Activated naive CD4-positive, alpha-beta T cell treated with anti-CD3 and anti-CD28 coated beads for 36 hours (primary cell): ENCODE data around the gene CHIT1. TPM values are rescaled to one million over a fixed set of nuclear protein-coding genes. Genes with fewer than 3 reads are reported as not detected.

Experiments used
- CTCF ChIA-PET: fragments of 350-600 bp; sonication (Branson Sonifier 250); formaldehyde crosslinking; loops from one replicate; lab custom pipeline; 2021; ENCODE audit warnings: antibody characterized with exemption; lab: Charles Lee
- DNase-seq: peaks from one replicate; pipeline ENCODE4 v3.0.0-alpha.2; 2020
- H3K27ac Mint-ChIP-seq: one replicate; pipeline ENCODE4 v1.8.0; 2021; ENCODE audit warnings: mild to moderate bottlenecking, mixed read lengths
- H3K27me3 Mint-ChIP-seq: one replicate; pipeline ENCODE4 v1.8.0; 2021; ENCODE audit warnings: low read depth, mixed read lengths
- H3K36me3 Mint-ChIP-seq: one replicate; pipeline ENCODE4 v1.8.0; 2021; ENCODE audit warnings: low read depth, mixed read lengths
- H3K4me1 Mint-ChIP-seq: one replicate; pipeline ENCODE4 v1.8.0; 2021; ENCODE audit warnings: low read depth, mixed read lengths
- H3K4me3 Mint-ChIP-seq: one replicate; pipeline ENCODE4 v1.8.0; 2021; ENCODE audit warnings: mild to moderate bottlenecking, moderate library complexity, mixed read lengths
- H3K9me3 Mint-ChIP-seq: one replicate; pipeline ENCODE4 v1.8.0; 2021; ENCODE audit warnings: mixed read lengths
- intact Hi-C: fragments of 100-400 bp; cut with micrococcal nuclease; formaldehyde crosslinking; loops from one replicate; pipeline ENCODE4 v1.15.1; 2023
- total RNA-seq, 2 experiments: library from RNA; stranded (reverse); gene quantifications; one replicate each; pipeline ENCODE4 v1.2.3, GENCODE V29; 2021

CHIT1 gene
- total RNA-seq, 2 experiments from 2014 or later = 1.1 to 1.3 TPM

DNA sequence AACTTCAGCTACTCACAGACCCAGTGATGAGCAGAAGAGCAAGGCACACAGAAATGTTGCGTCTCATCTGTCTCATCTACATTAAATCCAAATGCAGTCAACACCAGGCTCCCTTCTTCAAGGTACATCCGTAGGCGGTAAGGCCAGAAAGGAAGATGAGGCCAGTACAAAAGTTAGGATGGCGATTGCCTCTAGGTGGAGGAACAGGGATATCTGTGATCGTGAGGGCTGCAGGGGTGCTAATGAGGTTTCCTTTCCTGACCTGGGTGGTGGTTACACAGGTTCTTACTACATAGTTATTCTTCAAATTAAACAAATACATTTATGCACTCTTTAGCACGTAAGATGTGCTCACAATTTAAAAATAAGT, 52.5 kb downstream of the CHIT1 start:
- Mint-ChIP-seq H3K27ac (no peak overlapping the region), H3K4me3 (no peak overlapping the region), H3K4me1 (no peaks in the 10 kb centered on the region), H3K36me3 (no peaks in the 10 kb centered on the region), H3K9me3 (no peaks in the 10 kb centered on the region), H3K27me3 (no peaks in the 10 kb centered on the region)
- intact Hi-C loops = no loop called here
- CTCF ChIA-PET = interaction anchor here (1.5 kb wide), 1 partner anchor 40 kb away, joined by 4 read pairs; no protein-coding TSS in a partner anchor
- no peak for DNase-seq

DNA sequence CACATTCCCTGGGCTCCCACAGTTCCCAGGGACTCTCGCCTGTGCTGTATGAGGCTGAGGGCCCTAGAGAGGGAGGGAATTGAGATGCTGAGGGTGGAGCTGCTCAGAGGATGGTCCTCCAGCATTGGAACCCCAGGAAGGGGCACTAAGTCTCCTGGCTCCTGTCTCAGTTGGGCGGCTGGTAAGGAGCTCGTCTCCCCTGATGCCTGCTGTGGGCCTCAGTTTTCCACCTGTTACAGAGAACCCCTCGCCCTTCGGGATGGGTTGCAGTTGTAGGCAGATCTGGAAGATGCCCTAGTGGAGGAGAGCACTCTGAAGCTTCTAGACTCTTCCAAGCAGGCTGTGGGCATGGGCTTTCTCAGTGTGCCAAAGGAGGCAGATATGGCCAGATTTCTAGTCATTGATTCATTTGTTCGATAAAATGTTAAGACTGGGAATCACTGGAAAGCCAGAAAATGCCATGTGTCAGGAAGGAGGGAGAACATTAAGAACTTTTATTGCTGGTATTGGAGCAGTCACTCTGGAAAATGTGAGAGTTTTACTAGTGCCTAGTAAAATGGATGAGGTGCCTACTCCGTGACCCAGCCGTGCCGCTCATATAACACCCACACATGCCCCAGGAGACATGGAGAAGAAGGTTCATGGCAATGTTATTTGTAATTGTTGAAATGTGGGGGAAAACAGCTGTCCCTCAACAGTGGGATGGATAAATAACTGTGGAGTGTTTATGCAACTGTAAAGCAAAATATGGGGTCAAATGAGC, 53.0 kb downstream of the CHIT1 start:
- Mint-ChIP-seq H3K36me3 (no peaks in the 10 kb centered on the region), H3K27ac (no peak overlapping the region), H3K4me1 (no peaks in the 10 kb centered on the region), H3K27me3 (no peaks in the 10 kb centered on the region), H3K9me3 (no peaks in the 10 kb centered on the region), H3K4me3 (no peak overlapping the region)
- CTCF ChIA-PET = interaction anchor here (0.7 to 1.5 kb wide), 2 partner anchors 9 to 40 kb away, joined by 3 to 4 read pairs; no protein-coding TSS in a partner anchor
- intact Hi-C loops = no loop called here
- no peak for DNase-seq

- Mint-ChIP-seq H3K4me3 (no peak overlapping the region), H3K27ac (no peak overlapping the region), H3K4me1 (no peaks in the 10 kb centered on the region), H3K27me3 (no peaks in the 10 kb centered on the region), H3K9me3 (no peaks in the 10 kb centered on the region), H3K36me3 (no peaks in the 10 kb centered on the region)
- intact Hi-C loops = no loop called here
- CTCF ChIA-PET = interaction anchor here (0.7 to 1.5 kb wide), 3 partner anchors 9 to 137 kb away, joined by 3 to 4 read pairs (median 3); no protein-coding TSS in a partner anchor
- no peak for DNase-seq
These were observed 53.6 kb downstream of the CHIT1 start for GRCh38 chr1:203175827-203176241.

DNA sequence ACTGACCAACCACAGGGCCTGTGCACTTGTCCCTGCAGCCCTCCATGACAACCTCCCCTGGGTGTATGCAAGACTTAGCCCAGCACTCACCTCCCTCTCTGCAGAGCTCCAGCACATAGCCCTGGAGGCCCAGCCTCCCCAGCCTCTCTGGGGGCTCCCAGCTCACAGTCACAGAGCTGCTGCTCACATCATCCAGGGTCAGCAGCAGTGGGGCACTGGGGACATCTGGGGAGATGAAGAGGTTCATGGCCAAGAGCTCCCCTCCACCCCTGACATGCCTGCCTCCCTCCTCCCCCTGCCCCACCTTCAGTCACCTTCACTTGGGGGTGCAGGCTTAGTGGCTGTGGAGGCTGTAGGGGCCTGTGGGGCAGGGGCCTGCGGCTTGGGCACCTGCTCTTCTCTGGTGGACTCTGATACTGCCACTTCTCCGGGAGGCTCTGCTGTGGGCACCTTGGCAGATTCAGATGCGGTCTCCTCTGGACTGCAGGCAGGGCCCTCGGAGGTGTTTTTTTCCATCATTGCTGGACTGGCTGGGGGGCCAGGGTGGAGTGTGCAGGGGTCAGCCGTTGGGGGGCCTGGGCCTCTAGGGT, 54.1 kb downstream of the CHIT1 start, which contains the start of gene MYBPH:
TSS of gene MYBPH (minus strand) at position 590 of the 590 bp plus-strand sequence. CDS start at position 519, 71 bp downstream.
- Mint-ChIP-seq H3K9me3 (no peaks in the 10 kb centered on the region), H3K36me3 (no peaks in the 10 kb centered on the region), H3K4me3 (no peak within 1 kb of the TSS), H3K4me1 (no peaks in the 10 kb centered on the region), H3K27ac (no peak within 1 kb of the TSS), H3K27me3 (no peaks in the 10 kb centered on the region)
- DNase-seq = no peak
- CTCF ChIA-PET = interaction anchor here (0.8 kb wide), 1 partner anchor 136 kb away, joined by 3 read pairs; no protein-coding TSS in a partner anchor
- intact Hi-C loops = no loop called here

DNA sequence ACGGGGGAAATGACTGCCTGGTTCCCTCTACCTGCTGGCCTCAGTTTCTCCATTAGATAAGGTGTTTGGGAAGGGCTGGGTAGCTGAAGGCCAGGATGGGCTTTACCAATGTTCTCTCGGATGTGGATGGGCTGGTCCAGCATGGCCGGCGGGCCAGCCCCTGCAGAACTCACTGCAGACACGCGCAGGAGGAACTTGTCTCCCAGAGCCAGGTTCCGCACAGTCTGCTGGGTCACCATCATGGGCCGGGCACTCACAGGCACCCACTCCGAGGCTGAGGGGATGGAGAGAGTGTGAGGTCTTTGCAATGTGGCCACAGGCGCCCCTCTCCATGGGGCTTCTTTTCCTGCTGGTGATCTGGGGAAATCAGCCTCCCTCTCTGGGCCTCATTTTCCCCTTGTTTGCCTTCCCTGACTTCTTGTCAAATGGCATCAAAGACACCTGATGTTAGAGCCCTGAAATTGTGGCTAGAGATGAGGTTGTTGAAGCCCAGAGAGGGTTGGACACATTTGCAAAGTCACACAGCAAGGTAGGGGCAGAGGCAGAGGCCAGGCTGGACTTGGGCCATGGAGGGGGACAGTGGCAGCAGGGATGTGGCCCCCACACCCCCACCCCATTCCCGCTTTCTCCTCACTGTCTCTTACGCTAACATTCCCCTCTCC, 55.0 kb downstream of the CHIT1 start:
- intact Hi-C loops = no loop called here

GRCh38 chr1:203173566-203173965, 55.9 kb downstream of the CHIT1 start:
- Mint-ChIP-seq H3K4me3 (no peak overlapping the region), H3K36me3 (no peaks in the 10 kb centered on the region), H3K4me1 (no peaks in the 10 kb centered on the region), H3K27ac (no peak overlapping the region), H3K9me3 (no peaks in the 10 kb centered on the region), H3K27me3 (no peaks in the 10 kb centered on the region)
- DNase-seq = no peak
- intact Hi-C loops = loop anchor here (2.0 kb wide), 1 partner anchor 55 kb away; no protein-coding TSS in a partner anchor
- CTCF ChIA-PET = interaction anchor here (0.8 to 3.3 kb wide), 12 partner anchors 12 to 166 kb away, joined by 3 to 37 read pairs (median 4); partner anchors contain the start of gene TMEM183A

More for the DNA sequence above, 55.0 kb downstream of the CHIT1 start:
- no peak for DNase-seq
- Mint-ChIP-seq H3K4me1 (no peaks in the 10 kb centered on the region), H3K27me3 (no peaks in the 10 kb centered on the region), H3K9me3 (no peaks in the 10 kb centered on the region), H3K27ac (no peak overlapping the region), H3K36me3 (no peaks in the 10 kb centered on the region), H3K4me3 (no peak overlapping the region)
- CTCF ChIA-PET = interaction anchor here (1.2 kb wide), 1 partner anchor 13 kb away, joined by 3 read pairs; no protein-coding TSS in a partner anchor

DNA sequence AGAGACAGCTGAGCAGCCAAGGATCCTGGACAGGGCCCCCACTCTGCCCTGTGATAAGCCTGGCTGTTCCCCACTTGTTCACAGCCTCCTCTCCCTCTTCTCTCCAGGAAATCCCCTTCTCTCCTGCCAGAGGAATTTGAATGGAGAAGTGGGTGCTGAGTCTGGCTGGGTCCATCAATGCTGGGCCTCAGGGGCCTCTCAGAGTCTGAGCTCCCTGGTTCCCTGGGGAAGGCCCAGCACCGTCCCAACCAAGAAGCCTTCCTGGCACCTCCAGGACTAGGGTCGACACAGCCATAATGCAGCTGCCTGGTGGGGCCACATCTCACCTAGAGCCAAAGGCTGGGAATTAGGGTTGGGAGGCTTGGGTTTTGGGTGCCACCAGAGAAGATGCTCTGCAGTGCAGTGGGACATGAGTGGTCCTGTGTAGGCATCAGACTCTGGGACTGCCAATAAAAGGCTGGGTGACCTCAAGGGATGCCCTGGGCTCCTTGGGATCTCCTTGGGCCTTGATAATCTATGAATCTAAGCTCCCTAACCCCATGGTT, 56.4 kb downstream of the CHIT1 start:
- Mint-ChIP-seq H3K36me3 (no peaks in the 10 kb centered on the region), H3K4me3 (no peak overlapping the region), H3K4me1 (no peaks in the 10 kb centered on the region), H3K9me3 (no peaks in the 10 kb centered on the region), H3K27me3 (no peaks in the 10 kb centered on the region), H3K27ac (no peak overlapping the region)
- CTCF ChIA-PET = interaction anchor here (0.7 to 3.3 kb wide), 18 partner anchors 11 to 374 kb away, joined by 3 to 37 read pairs (median 4); partner anchors contain the start of gene TMEM183A
- no peak for DNase-seq
- intact Hi-C loops = loop anchor here (2.0 kb wide), 1 partner anchor 54 kb away; no protein-coding TSS in a partner anchor

GRCh38 chr1:203172184-203173010, 57.1 kb downstream of the CHIT1 start:
- H3K9me3 Mint-ChIP-seq = no peaks in the 10 kb centered on the region
- H3K36me3 Mint-ChIP-seq = no peaks in the 10 kb centered on the region
- H3K4me3 Mint-ChIP-seq = no peak overlapping the region
- no peaks in the 10 kb centered on the region for H3K27me3 Mint-ChIP-seq
- peak; percentile 61 for DNase-seq
- intact Hi-C loops = loop anchor here (1.0 to 2.0 kb wide), 2 partner anchors 54 to 133 kb away; no protein-coding TSS in a partner anchor
- H3K27ac Mint-ChIP-seq = no peak overlapping the region
- CTCF ChIA-PET = interaction anchor here (0.6 to 3.3 kb wide), 25 partner anchors 9 to 375 kb away, joined by 3 to 37 read pairs (median 4); no protein-coding TSS in a partner anchor
- H3K4me1 Mint-ChIP-seq = no peaks in the 10 kb centered on the region

DNA sequence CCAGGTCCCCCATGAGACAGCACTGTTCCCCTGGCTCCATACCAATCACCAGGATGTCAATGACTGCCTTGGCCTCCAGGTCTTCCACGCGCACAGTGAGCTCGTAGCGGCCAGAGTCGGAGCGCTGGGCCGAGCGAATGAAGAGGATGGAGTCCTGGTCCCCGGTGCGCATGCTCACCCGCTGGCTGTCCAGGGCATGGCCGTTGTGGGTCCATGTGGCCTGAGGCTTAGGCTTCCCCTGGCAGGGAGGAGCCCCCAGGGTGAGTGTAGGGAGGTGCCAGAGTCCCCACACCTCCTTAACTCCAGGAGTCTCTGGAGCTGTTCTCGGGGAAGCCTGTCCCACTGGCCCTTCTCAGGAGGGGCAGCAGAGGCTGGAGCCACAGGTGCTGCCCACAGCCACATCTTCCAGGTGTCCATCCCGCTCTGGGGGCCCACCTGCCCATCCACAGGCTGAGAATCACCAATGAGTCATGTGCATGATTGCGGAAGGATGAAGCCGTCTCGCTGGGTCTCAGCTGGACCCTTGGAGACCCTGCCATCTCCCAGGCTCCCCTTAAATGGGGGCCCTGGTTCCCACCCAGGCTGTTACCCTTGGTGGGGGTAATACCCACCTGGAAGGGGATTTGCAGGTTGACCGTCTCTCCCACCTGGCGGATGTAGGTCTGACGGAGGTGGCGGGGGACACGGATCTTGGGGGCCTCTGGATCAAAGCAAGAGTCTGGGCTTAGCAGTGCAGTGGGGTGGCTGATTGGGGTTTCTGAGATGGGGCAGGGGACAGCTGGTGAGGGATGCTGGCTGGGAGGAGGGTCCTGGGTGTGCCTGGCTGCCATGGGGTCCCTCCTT, 57.9 kb downstream of the CHIT1 start:
- CTCF ChIA-PET = interaction anchor here (0.6 to 3.3 kb wide), 18 partner anchors 9 to 268 kb away, joined by 3 to 37 read pairs (median 4); no protein-coding TSS in a partner anchor
- Mint-ChIP-seq H3K9me3 (no peaks in the 10 kb centered on the region), H3K4me1 (no peaks in the 10 kb centered on the region), H3K4me3 (no peak overlapping the region), H3K27me3 (no peaks in the 10 kb centered on the region), H3K27ac (no peak overlapping the region), H3K36me3 (no peaks in the 10 kb centered on the region)
- DNase-seq = no peak
- intact Hi-C loops = loop anchor here (1.0 to 2.0 kb wide), 2 partner anchors 53 to 132 kb away; no protein-coding TSS in a partner anchor

- CTCF ChIA-PET = interaction anchor here (1.0 to 3.3 kb wide), 4 partner anchors 12 to 141 kb away, joined by 3 to 37 read pairs (median 7); no protein-coding TSS in a partner anchor
- Mint-ChIP-seq H3K9me3 (no peaks in the 10 kb centered on the region), H3K36me3 (no peaks in the 10 kb centered on the region), H3K4me1 (no peaks in the 10 kb centered on the region), H3K27ac (no peak overlapping the region), H3K27me3 (no peaks in the 10 kb centered on the region), H3K4me3 (no peak overlapping the region)
- intact Hi-C loops = no loop called here
- DNase-seq = no peak
These were observed 58.7 kb downstream of the CHIT1 start for GRCh38 chr1:203170625-203171330.
